Adrenal gland (tissue), 12 donors: ENCODE data around the gene SLTM. TPM values are rescaled to one million over a fixed set of nuclear protein-coding genes. Genes with fewer than 3 reads are reported as not detected.

Source experiments
- DNase-seq, 7 donors: peaks; one replicate each; pipeline ENCODE4 v3.0.0-alpha.2; 2019 to 2020
- H3K27ac ChIP-seq, 5 donors: fragments of 200-600 bp; sonication (generic) in 4 of 5; 1 replicate in 3 of 5; 2 replicates in 2 of 5; pipeline versions ENCODE4 v1.5.1 to v1.8.0; 2016 to 2020; ENCODE audit warnings: mild to moderate bottlenecking in 1 of 5
- H3K27me3 ChIP-seq: fragments of 200-600 bp; 2 replicates; pipeline ENCODE4 v1.8.0; 2021
- H3K36me3 ChIP-seq, 2 donors: fragments of 200-600 bp; replicated peaks in 1 of 2; 1 replicate in 1 of 2; 2 replicates in 1 of 2; pipeline versions ENCODE4 v1.5.1 to v1.8.0; 2018 to 2022
- H3K4me1 ChIP-seq, 2 donors: fragments of 200-600 bp; replicated peaks in 1 of 2; 1 replicate in 1 of 2; 2 replicates in 1 of 2; pipeline versions ENCODE4 v1.5.1 to v1.8.0; 2018 to 2021
- H3K4me3 ChIP-seq, 4 donors: fragments of 200-600 bp; sonication (generic) in 3 of 4; one replicate each; pipeline ENCODE4 v1.5.1; 2016 to 2018
- H3K9me3 ChIP-seq, 3 donors: fragments of 200-600 bp; sonication (generic) in 1 of 3; replicated peaks in 1 of 3; 1 replicate in 2 of 3; 2 replicates in 1 of 3; pipeline versions ENCODE4 v1.5.1 to v1.8.0; 2016 to 2021
- POLR2A ChIP-seq, 2 donors: fragments of 450-650 bp; IDR thresholded peaks; one replicate each; pipeline ENCODE4 v1.6.1; 2017; ENCODE audit warnings: antibody characterized with exemption in 2 of 2, mild to moderate bottlenecking in 2 of 2, moderate library complexity in 1 of 2
- whole genome bisulfite sequencing, 4 donors: extraction: QIAGEN DNeasy Blood & Tissue Kit in 2 of 4; methylation state at CpG; one replicate each; pipeline versions ENCODE4 v1.1.5 to v1.1.7; 2013 to 2017; 5-methylcytosine and 5-hydroxymethylcytosine counted together
- intact Hi-C, 2 donors: fragments of 100-400 bp; cut with DNase I; formaldehyde crosslinking; loops; one replicate each; pipeline versions ENCODE4 v1.14.1 to v1.15.0; 2022 to 2023
- polyA plus RNA-seq, 3 donors: library from polyadenylated mRNA; stranded (reverse); fragments of 200-250 nt in 2 of 3; fragments of 350-450 nt in 1 of 3; fragmentation: Illumina TruSeq in 1 of 3; extraction: RNeasy Lipid Tissue Mini Kit (QIAGEN cat#74804) in 1 of 3; gene quantifications; one replicate each; pipeline ENCODE4 v1.2.3, GENCODE V29; 2013 to 2014
- total RNA-seq, 9 donors: library from RNA; depleted of rRNA in 4 of 9; stranded (reverse); fragments of >200 nt in 4 of 9; fragments of 120-200 nt in 1 of 9; fragmentation: NEBNext Ultra II Directional in 1 of 9; extraction: Animal tissue kit (Norgen Biotek cat#: 25700) in 1 of 9; gene quantifications; one replicate each; pipeline versions ENCODE4 v1.1.0 to v1.2.4, GENCODE V29; 2013 to 2023
- TF ChIP-seq, protein P1 (sequence below), 6 experiments: fragments of 450-650 bp in 4 of 6; fragments of 200-600 bp in 2 of 6; sonication (generic) in 1 of 6; IDR thresholded peaks; 1 replicate in 5 of 6; 2 replicates in 1 of 6; pipeline versions ENCODE4 v1.5.1 to v1.8.0; 2016 to 2021; ENCODE audit warnings: antibody characterized with exemption in 6 of 6, mild to moderate bottlenecking in 2 of 6, moderate library complexity in 1 of 6
- donor health status: healthy with polysubstance abuse.
- donor health status: Bipolar disorder and iron deficiency.
- donor health status: DM: yes; HTN: yes; CAD: no.
- donor health status: DM: no; HTN: no; CAD: no.
- donor health status: DM: no; HTN: no; CAD: no.
- donor health status: DM: yes; HTN: yes; CAD: no.

The SLTM gene
- total and polyA plus RNA-seq, 12 donors: 31.4 to 87.0 (median 53.2) TPM

DNA sequence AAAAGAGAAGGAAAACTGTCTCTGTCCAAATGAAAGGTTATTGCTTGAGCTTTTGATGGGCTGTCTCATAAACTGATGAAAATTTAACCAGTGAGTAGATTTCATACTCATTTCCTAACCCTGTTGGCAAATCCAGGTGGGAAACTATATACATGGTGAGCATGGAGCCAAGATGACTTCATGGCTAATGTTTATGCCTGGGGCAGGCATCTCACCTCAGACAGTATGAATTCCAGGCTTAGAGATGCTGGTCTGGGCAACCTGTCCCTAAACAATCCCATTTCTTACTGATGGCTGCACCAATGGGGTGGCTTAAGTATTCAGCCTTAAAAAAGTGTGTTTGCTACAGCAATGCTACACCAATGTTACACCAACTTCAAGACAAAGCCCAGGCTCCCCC is 58.1 kb downstream of the SLTM start:
- Histone ChIP-seq H3K9me3 (no peaks in the 10 kb centered on the region), H3K27ac (no peak overlapping the region), H3K4me3 (no peak overlapping the region), H3K4me1 (no peaks in the 10 kb centered on the region), H3K27me3 (no peaks in the 10 kb centered on the region), H3K36me3 (peaks cover 0 to 33% of the 10 kb centered on the region in 2 donors)
- TF ChIP-seq, protein P1, sequence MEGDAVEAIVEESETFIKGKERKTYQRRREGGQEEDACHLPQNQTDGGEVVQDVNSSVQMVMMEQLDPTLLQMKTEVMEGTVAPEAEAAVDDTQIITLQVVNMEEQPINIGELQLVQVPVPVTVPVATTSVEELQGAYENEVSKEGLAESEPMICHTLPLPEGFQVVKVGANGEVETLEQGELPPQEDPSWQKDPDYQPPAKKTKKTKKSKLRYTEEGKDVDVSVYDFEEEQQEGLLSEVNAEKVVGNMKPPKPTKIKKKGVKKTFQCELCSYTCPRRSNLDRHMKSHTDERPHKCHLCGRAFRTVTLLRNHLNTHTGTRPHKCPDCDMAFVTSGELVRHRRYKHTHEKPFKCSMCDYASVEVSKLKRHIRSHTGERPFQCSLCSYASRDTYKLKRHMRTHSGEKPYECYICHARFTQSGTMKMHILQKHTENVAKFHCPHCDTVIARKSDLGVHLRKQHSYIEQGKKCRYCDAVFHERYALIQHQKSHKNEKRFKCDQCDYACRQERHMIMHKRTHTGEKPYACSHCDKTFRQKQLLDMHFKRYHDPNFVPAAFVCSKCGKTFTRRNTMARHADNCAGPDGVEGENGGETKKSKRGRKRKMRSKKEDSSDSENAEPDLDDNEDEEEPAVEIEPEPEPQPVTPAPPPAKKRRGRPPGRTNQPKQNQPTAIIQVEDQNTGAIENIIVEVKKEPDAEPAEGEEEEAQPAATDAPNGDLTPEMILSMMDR (IDR thresholded peaks at IDR 0.05): no peak
- no peak for TF ChIP-seq POLR2A (IDR thresholded peaks at IDR 0.05)
- no peak for DNase-seq
- intact Hi-C loops: no loop called here

DNA sequence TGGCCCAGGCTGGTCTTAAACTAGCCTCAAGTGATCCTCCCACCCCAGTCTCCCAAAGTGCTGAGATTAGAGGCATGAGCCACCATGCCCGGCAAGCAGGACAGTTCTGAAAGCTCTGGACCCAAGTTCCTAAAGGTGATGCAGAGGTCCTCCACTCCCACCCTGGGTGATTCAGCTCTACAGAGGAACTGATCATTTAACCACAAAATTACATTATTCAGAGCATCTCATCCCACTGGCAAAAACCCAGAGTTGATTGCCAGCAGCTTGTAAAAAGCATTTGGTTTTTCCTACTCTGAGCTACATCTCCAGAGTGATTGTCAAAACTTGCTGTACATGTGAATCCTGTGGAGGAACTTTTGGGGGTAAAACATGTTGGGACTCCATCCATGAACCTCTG is 60.2 kb downstream of the SLTM start:
- 67 to 100% (median 79%) methylated on average over 1 of the region's 1 CpG for WGBS, 4 donors
- TF ChIP-seq, protein P1 (IDR thresholded peaks at IDR 0.05): no peak
- TF ChIP-seq POLR2A (IDR thresholded peaks at IDR 0.05): no peak
- DNase-seq: no peak
- H3K9me3 ChIP-seq: no peaks in the 10 kb centered on the region
- H3K27ac ChIP-seq: no peak overlapping the region
- no peak overlapping the region for H3K4me3 ChIP-seq
- peaks cover 0 to 12% of the 10 kb centered on the region in 2 donors for H3K36me3 ChIP-seq
- no peaks in the 10 kb centered on the region for H3K27me3 ChIP-seq
- intact Hi-C loops: no loop called here
- H3K4me1 ChIP-seq: no peaks in the 10 kb centered on the region

DNA sequence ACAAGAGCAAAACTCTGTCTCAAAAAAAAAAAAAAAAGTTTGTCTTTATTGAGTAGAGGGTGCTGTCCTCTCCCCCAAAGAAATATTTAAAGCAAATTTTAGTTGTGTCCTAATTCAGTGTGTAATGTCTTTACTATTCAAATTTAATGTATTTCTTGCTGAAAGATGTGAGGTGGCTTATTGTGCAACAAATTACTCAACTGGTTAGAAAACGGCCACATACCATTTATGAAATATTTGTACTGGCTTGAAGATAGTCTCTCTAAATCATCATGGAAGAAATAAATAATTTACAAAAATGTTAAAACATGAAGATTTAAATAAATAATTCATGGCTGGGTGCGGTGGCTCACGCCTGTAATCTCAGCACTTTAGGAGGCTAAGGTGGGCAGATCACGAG is 63.0 kb downstream of the SLTM start:
- WGBS, 4 donors: 83 to 89% (median 85%) methylated on average over 4 of the region's 4 CpGs
- Histone ChIP-seq H3K36me3 (no peaks in the 10 kb centered on the region), H3K9me3 (no peaks in the 10 kb centered on the region), H3K4me1 (no peaks in the 10 kb centered on the region), H3K27ac (no peak overlapping the region), H3K27me3 (no peaks in the 10 kb centered on the region), H3K4me3 (no peak overlapping the region)
- no peak for DNase-seq
- TF ChIP-seq POLR2A (IDR thresholded peaks at IDR 0.05): no peak
- TF ChIP-seq, protein P1 (IDR thresholded peaks at IDR 0.05): no peak
- intact Hi-C loops: no loop called here

DNA sequence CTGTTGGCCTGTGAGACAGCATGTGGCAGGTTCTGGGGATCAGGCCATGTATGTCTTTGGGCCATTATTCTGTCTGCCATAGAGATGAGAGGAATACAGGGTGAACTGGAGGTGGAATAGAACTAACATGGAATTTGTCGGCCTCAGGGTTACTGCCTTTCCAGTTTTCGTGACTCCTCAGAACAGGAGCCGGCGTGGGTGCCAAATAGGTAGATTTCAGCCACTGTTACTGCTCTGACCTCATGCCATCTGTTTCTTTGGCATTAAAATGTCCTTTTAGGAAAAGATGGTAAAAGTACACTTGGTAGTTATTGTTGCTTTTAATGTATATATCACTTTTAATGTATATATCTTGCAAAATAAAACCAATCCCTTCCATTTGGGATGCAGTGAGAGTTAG is 65.6 kb downstream of the SLTM start:
- Histone ChIP-seq H3K36me3 (no peaks in the 10 kb centered on the region), H3K9me3 (no peaks in the 10 kb centered on the region), H3K27me3 (no peaks in the 10 kb centered on the region), H3K4me1 (peaks cover 0 to 11% of the 10 kb centered on the region in 2 donors), H3K27ac (no peak overlapping the region), H3K4me3 (no peak overlapping the region)
- intact Hi-C loops: no loop called here
- no peak for DNase-seq
- 93 to 98% (median 96%) methylated on average over 4 of the region's 4 CpGs for WGBS, 4 donors
- TF ChIP-seq POLR2A (IDR thresholded peaks at IDR 0.05): no peak
- TF ChIP-seq, protein P1 (IDR thresholded peaks at IDR 0.05): no peak
